Ramos (cell line): ENCODE measurements around the gene PDE4B.

Experiments
- in situ Hi-C: fragments of 300-500 bp; cut with MboI; formaldehyde crosslinking; loops from one replicate; pipeline ENCODE4 v1.14.3; 2022; ENCODE audit warnings: low sequenced_read_pairs; ENCODE audit not compliant: unreplicated experiment

Gene PDE4B

GRCh38 chr1:66166753-66167152, 374.1 kb downstream of the PDE4B start:
- in situ Hi-C loops = no loop called here

GRCh38 chr1:66167267-66167666, 374.6 kb downstream of the PDE4B start:
- in situ Hi-C loops = no loop called here

- in situ Hi-C loops = no loop called here
These were observed 375.8 kb downstream of the PDE4B start for GRCh38 chr1:66168467-66168887.

DNA sequence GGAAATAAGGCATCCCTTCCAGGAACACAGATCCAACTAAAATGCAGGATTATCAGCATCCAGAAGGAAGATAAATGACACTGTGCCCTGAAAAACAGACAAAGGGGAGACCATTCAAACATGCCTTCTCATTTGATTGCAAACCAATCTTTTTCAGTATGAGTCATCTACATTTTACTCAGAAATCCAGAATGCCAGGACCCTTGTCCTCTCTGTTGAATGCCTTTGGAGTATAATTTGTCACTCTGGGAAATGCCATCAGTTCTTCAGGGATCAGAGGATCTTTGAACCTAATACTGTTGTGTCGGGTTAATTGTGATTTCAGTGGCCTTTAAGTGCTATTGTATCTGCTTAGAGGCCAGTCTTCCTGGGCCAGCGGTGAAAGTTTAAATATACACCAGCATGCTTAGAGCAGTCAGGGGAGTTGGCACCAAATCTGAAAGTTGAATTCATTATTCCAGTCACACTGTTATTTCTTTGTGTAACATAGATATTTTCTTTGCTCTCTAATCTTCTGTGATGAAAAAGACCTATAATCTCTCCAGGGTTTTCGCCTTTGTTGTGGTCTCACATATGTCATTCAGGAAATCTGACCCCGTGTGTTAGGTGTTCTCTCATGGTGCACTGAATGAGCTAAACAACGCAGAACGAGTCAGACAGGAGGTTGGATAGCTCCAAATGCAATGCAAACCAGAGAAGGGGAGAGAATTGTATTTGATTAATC, 376.4 kb downstream of the PDE4B start:
- in situ Hi-C loops = no loop called here

GRCh38 chr1:66172272-66172671, 379.6 kb downstream of the PDE4B start:
- in situ Hi-C loops = no loop called here

DNA sequence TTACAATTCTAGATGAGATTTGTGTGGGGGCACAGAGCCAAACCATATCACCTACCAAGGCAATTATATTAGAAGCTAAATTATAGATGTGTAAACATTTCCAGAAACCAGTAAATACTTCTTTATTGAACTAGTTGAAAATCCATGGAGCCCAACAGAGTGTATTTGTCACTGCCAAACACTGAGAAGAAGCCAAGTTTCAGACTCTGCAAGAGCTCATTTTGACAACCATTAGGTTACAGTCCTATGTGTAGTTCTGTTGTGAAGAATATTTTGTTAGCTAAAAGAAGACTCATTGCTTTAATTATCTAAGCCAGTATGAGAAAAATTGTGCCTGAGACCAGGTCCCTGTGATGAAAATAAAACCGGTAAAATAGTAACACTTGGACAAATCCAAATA, 382.4 kb downstream of the PDE4B start:
- in situ Hi-C loops = no loop called here

GRCh38 chr1:66175581-66175980, 382.9 kb downstream of the PDE4B start:
- in situ Hi-C loops = no loop called here

GRCh38 chr1:66176012-66176715, 383.5 kb downstream of the PDE4B start:
- in situ Hi-C loops = no loop called here

- in situ Hi-C loops = no loop called here
These were observed 384.1 kb downstream of the PDE4B start for GRCh38 chr1:66176832-66177231.

DNA sequence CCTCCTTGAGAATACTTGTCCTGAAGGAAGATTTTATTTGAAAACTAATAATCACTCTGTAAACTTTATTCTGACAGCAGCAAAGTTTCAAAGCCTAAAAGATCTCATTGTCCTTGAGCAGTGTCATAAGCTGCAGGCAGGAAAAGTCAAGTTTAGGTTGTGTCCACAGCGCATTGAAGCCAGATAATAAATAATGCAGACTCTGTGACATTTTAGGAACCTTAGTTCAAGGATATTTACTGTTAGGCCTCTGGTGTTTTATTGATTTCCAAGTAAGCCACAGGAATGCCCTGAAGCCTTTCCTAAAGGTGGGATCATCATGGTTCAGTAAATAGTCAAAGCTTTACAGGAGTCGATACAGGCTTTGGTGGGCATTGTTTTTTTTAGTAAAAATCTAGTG, 384.8 kb downstream of the PDE4B start:
- in situ Hi-C loops = no loop called here

DNA sequence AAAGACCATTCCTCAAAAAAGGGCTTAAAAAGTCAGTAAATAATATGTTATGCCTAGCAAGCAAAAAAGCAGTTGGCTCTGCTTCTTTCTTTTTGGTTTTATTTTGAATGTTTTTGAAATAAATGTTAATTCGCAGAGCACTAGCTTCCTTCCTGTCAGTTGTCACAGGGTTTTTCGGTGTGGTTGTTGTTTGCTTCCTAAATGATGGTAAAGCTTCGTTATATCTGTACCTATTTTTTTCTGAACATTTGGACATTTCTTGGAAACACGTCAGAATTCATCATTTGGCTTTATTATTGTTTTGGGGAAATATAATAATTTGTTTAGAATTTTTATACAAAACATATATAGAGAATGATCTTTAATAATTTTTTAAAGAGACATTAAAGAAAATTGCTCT, 389.3 kb downstream of the PDE4B start:
- in situ Hi-C loops = no loop called here

GRCh38 chr1:66182551-66183178, 390.0 kb downstream of the PDE4B start:
- in situ Hi-C loops = no loop called here

DNA sequence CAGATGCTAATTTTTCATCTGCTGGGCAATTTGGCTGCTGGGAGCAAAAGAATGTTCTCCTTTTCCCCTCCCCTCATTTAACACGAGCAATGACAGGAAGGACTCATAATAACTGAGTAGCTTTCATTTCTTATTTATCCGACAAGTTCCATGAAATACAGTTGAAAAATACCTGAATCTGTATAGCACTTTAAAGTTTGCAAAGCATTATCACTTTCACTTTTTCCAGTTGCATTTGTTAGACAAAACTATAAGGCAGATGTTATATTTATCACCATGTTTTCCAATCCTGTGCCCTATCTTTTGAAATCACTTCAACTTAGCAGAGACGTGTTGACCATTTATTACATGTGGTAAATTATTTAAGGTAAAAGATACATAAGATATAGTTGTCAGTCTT, 390.7 kb downstream of the PDE4B start:
- in situ Hi-C loops = no loop called here

DNA sequence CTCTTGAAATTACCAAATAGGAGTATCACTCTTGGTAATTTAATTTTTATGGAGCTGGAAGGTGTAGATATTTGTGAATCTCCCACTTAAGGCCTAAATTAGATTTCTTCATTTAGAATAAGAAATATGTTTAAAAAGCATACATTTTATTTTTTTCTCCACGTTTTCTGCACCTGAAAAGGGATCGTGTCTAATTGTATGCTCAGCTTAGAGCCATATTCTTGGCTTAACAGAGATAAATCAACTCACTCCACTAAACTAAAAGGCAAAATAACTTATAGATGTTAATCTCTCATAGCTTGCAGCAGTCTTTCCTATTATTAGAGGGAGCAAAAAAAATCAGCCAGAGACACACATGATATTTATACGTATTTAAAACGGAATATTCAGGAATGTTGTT, 404.4 kb downstream of the PDE4B start:
- in situ Hi-C loops = no loop called here

GRCh38 chr1:66197785-66198184, 405.1 kb downstream of the PDE4B start:
- in situ Hi-C loops = no loop called here

- in situ Hi-C loops = no loop called here
These were observed 414.0 kb downstream of the PDE4B start for GRCh38 chr1:66206563-66207144.

- in situ Hi-C loops = no loop called here
These were observed 414.8 kb downstream of the PDE4B start for GRCh38 chr1:66207484-66207883.

GRCh38 chr1:66208632-66209031, 415.9 kb downstream of the PDE4B start:
- in situ Hi-C loops = no loop called here

DNA sequence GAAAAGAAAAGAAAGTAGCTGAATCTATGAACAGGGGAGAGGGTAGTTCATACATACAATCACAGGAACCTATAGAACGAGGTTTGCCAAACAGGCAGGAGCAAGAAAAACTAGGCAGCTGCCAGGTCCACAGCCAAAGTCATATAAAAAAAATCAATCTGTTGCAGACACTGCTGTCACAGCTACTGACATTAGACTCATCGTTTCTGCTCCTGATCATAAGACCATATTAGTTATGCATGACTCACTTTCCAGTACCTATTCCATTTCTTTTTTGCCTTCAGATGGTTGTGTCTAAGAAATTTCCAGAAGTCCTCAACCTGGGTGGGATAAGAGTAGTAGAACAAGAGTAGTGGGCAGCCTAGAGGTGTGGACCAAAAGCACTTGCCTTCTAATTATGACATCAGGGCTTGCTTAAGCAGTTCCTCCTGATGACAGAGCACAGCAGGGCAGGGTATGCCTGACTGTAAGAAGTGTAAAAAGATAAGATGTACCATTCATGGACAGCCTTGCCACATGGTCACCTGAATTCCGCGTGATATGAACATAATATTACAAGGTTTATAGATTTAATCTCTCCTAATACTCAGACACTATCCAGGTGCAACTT, 418.0 kb downstream of the PDE4B start:
- in situ Hi-C loops = no loop called here

GRCh38 chr1:66211521-66211920, 418.8 kb downstream of the PDE4B start:
- in situ Hi-C loops = no loop called here

DNA sequence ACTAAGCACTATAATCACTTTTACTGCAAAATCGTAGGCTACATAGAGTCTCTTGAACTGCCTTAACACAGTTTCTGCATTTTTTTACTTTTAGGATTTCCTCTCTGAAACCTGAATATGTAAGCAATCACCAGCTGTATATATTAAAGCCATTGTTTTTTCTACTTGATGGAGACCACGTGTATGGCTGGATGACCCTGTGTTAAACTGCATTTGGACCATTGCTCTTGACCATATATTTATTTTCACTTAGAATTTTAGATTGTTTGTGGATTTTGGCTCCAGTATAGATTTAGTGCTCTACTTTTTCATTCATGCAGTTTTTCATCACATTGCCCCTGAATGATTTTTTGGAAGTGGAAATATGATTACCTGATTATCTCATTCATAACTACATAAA, 420.8 kb downstream of the PDE4B start:
- in situ Hi-C loops = no loop called here
